Mesenchymal stem cell (in vitro differentiated cells and primary cell): ENCODE data around the gene STEAP3.
A peak's percentile ranks its signal among the peaks of the same experiment; 100 is the strongest.

Experiments
- DNase-seq: peaks from one replicate; pipeline ENCODE4 v3.0.0-alpha.2; 2013
- H2AFZ ChIP-seq: one replicate; pipeline ENCODE4 v1.6.1; 2013; ENCODE audit warnings: low read depth, mild to moderate bottlenecking, control low read depth, inconsistent platforms, low read length, moderate library complexity
- H2AK5ac ChIP-seq: 2 replicates; pipeline ENCODE4 v1.6.1; 2013; ENCODE audit warnings: low read length, moderate library complexity, mild to moderate bottlenecking, inconsistent platforms; ENCODE audit not compliant: severe bottlenecking
- H2BK120ac ChIP-seq: one replicate; pipeline ENCODE4 v1.6.1; 2013; ENCODE audit warnings: low read depth, mild to moderate bottlenecking, inconsistent platforms, low read length, moderate library complexity
- H2BK12ac ChIP-seq, 2 experiments: one replicate each; pipeline ENCODE4 v1.6.1; 2013; ENCODE audit warnings: inconsistent platforms in 2 of 2, low read length in 2 of 2, mild to moderate bottlenecking in 2 of 2, moderate library complexity in 2 of 2, control low read depth in 1 of 2
- H2BK15ac ChIP-seq: one replicate; pipeline ENCODE4 v1.6.1; 2013; ENCODE audit warnings: mild to moderate bottlenecking, low read depth, inconsistent platforms; ENCODE audit not compliant: poor library complexity, severe bottlenecking
- H2BK5ac ChIP-seq: 2 replicates; pipeline ENCODE4 v1.6.1; 2013; ENCODE audit warnings: low read depth, mild to moderate bottlenecking, low read length, control low read depth, inconsistent platforms; ENCODE audit not compliant: poor library complexity, severe bottlenecking
- H3K14ac ChIP-seq, 2 experiments: one replicate each; pipeline ENCODE4 v1.6.1; 2013; ENCODE audit warnings: inconsistent platforms in 2 of 2, low read length in 2 of 2, control low read depth in 1 of 2, mild to moderate bottlenecking in 1 of 2, moderate library complexity in 1 of 2
- H3K18ac ChIP-seq, 2 experiments: one replicate each; pipeline ENCODE4 v1.6.1; 2013; ENCODE audit warnings: inconsistent platforms in 2 of 2, low read length in 2 of 2, control low read depth in 1 of 2, low read depth in 1 of 2, mild to moderate bottlenecking in 1 of 2
- H3K23ac ChIP-seq, 2 experiments: one replicate each; pipeline ENCODE4 v1.6.1; 2013; ENCODE audit warnings: inconsistent platforms in 2 of 2, low read length in 2 of 2, mild to moderate bottlenecking in 2 of 2, moderate library complexity in 2 of 2, control low read depth in 1 of 2
- H3K27ac ChIP-seq: 2 replicates; pipeline ENCODE4 v1.5.1; 2013; ENCODE audit warnings: mild to moderate bottlenecking, moderate library complexity, low read length, control low read depth, inconsistent platforms; ENCODE audit not compliant: poor library complexity, severe bottlenecking
- H3K27me3 ChIP-seq, 2 experiments: 2 replicates each; pipeline versions ENCODE4 v1.6.1 to v1.7.0; 2013; ENCODE audit warnings: low read length in 2 of 2, mild to moderate bottlenecking in 2 of 2, moderate library complexity in 2 of 2, control low read depth in 1 of 2, inconsistent platforms in 1 of 2; ENCODE audit not compliant: control insufficient read depth in 1 of 2, insufficient read depth in 1 of 2
- H3K36me3 ChIP-seq, 2 experiments: 2 replicates each; pipeline versions ENCODE4 v1.6.1 to v1.7.0; 2013; ENCODE audit warnings: low read length in 2 of 2, control low read depth in 1 of 2, inconsistent platforms in 1 of 2, low read depth in 1 of 2, mild to moderate bottlenecking in 1 of 2; ENCODE audit not compliant: insufficient read depth in 2 of 2, control insufficient read depth in 1 of 2
- H3K4ac ChIP-seq, 2 experiments: one replicate each; pipeline ENCODE4 v1.6.1; 2013; ENCODE audit warnings: inconsistent platforms in 2 of 2, low read length in 2 of 2, mild to moderate bottlenecking in 2 of 2, moderate library complexity in 2 of 2, control low read depth in 1 of 2, low read depth in 1 of 2
- H3K4me1 ChIP-seq: 2 replicates; pipeline ENCODE4 v1.6.1; 2013; ENCODE audit warnings: low read depth, low read length, control low read depth; ENCODE audit not compliant: control insufficient read depth, insufficient read depth
- H3K4me2 ChIP-seq: 2 replicates; pipeline ENCODE4 v1.6.1; 2013; ENCODE audit warnings: low read length, mild to moderate bottlenecking, inconsistent platforms; ENCODE audit not compliant: poor library complexity, severe bottlenecking
- H3K4me3 ChIP-seq, 2 experiments: 2 replicates each; pipeline versions ENCODE4 v1.5.1 to v1.7.0; 2013; ENCODE audit warnings: low read length in 2 of 2, mild to moderate bottlenecking in 2 of 2, control low read depth in 1 of 2, low read depth in 1 of 2; ENCODE audit not compliant: insufficient read depth in 1 of 2
- H3K79me1 ChIP-seq: replicated peaks from 2 replicates; pipeline ENCODE4 v1.6.1; 2013; ENCODE audit warnings: mild to moderate bottlenecking, control low read depth, low read length, inconsistent platforms; ENCODE audit not compliant: poor library complexity, severe bottlenecking
- H3K9ac ChIP-seq: 2 replicates; pipeline ENCODE4 v1.7.0; 2013; ENCODE audit warnings: mild to moderate bottlenecking, low read length, moderate library complexity
- H3K9me3 ChIP-seq: 2 replicates; pipeline ENCODE4 v1.7.0; 2013; ENCODE audit warnings: mild to moderate bottlenecking, low read length; ENCODE audit not compliant: control insufficient read depth
- H4K8ac ChIP-seq: one replicate; pipeline ENCODE4 v1.6.1; 2013; ENCODE audit warnings: inconsistent platforms, mild to moderate bottlenecking, low read length, moderate library complexity
- H4K91ac ChIP-seq: one replicate; pipeline ENCODE4 v1.6.1; 2013; ENCODE audit warnings: mild to moderate bottlenecking, low read length, inconsistent platforms
- WGBS: methylation state at CpG from one replicate; pipeline ENCODE4 v1.1.7; 2013; ENCODE audit warnings: mixed read lengths; 5-methylcytosine and 5-hydroxymethylcytosine counted together

The STEAP3 gene

DNA sequence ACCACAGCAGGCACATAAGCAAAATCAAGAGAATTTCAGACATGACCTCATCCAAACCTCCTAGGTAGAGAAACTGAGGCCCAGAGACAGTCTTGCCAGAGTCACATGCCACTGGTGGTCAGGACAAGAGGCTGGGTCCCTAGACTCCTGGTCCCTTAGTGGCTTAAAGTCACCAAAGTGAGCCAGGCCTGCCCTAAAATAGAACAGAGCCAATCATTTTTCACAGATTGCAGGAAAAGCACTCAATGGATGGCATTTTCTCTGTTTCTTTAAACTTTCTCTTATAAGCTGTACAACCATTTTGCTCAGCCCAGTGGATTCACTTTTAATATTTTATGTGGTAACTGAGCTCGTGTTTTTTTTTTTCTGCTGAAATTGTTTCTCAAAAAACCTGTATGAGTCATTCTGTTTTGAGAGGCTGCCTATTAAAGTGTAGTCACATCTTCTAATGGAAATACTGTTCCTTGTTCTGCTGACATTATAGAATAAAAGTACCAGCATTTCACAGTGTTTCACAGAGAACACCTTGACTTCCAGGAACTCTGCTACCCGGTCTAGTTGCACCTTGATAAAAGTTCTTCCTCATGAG lies 29.6 kb downstream of the STEAP3 start:
- Histone ChIP-seq H3K18ac (peak overlapping the region; percentile 6 to 75), H2BK15ac (no peak overlapping the region), H3K27ac (peak overlapping the region; percentile 98), H3K79me1 (peaks cover 33% of the 10 kb centered on the region), H2BK120ac (peak overlapping the region; percentile 86), H3K23ac (no peak overlapping the region), H3K4me3 (peak overlapping the region in 1 of 2 experiments; percentile 7), H3K4ac (peak overlapping the region; percentile 60 to 97), H3K27me3 (no peaks in the 10 kb centered on the region), H3K9ac (peak overlapping the region; percentile 76), H3K4me2 (no peak overlapping the region), H3K9me3 (no peaks in the 10 kb centered on the region), H3K36me3 (peaks cover 37 to 58% of the 10 kb centered on the region in 2 experiments), H3K4me1 (peaks cover 66% of the 10 kb centered on the region), H4K8ac (no peak overlapping the region), H3K14ac (no peak overlapping the region), H4K91ac (no peak overlapping the region), H2BK12ac (peak overlapping the region in 1 of 2 experiments; percentile 83), H2AK5ac (peak overlapping the region; percentile 99), H2BK5ac (peak overlapping the region; percentile 79), H2AFZ (no peak overlapping the region)
- peak; percentile 72 for DNase-seq
- WGBS, result 76% methylated on average over 1 of the region's 2 CpGs

DNA sequence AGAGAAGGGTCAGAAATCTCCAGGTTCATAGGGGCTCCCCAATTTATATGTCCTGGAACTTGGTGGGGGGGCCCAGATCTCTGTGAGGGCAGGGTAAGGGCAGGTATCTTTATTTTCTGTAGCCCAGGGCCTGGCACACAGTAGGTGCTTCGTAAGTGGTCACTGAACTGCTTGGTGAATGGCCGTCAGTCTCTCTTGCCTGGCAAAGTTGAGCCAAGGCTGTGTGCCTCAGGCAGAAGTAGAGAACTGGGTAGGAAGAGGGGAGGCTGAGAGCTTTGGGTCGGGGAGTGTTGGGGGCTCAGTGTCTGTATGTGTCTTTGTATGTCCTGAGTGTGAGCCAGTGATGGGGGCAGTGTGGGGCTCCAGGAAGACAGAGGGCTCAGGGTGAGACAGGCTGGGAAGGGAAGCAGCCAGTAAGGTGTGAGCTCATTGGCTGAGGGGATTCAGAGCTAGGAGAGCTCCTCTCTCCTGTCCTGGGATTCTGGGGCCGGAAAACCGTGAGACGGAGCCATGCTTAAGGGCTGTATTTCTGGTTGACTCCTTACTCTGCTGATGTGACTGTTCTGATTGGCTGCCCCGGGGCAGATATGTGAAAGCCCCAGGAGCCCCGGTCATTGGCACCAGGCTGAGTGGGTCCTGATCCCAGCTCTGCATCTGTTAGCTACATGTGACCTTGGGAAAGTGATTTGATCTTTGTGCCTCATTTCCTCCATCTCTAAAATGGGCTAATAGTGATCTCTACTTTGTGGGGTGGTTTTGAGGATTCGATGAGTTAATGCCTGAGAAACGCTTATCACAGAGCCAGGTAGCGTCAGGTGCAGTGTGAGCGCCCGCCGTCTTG lies 30.3 kb downstream of the STEAP3 start:
- peak overlapping the region; percentile 98 for H3K27ac ChIP-seq
- WGBS, result 96% methylated on average over 14 of the region's 14 CpGs

GRCh38 chr2:119254601-119255080 lies 31.0 kb downstream of the STEAP3 start:
- H3K36me3 ChIP-seq, result peaks cover 26 to 45% of the 10 kb centered on the region in 2 experiments
- no peak overlapping the region for H3K4me2 ChIP-seq
- H3K79me1 ChIP-seq, result peaks cover 26% of the 10 kb centered on the region
- H4K91ac ChIP-seq, result peak overlapping the region; percentile 48
- no peak for DNase-seq
- H2BK15ac ChIP-seq, result peak overlapping the region; percentile 49
- peak overlapping the region; percentile 74 for H2BK5ac ChIP-seq
- peaks cover 60% of the 10 kb centered on the region for H3K4me1 ChIP-seq
- WGBS, result 96% methylated on average over 10 of the region's 10 CpGs
- peak overlapping the region; percentile 53 to 69 for H3K4ac ChIP-seq
- H3K9me3 ChIP-seq, result no peaks in the 10 kb centered on the region
- H3K9ac ChIP-seq, result no peak overlapping the region
- peak overlapping the region; percentile 98 for H3K27ac ChIP-seq
- H2AK5ac ChIP-seq, result peak overlapping the region; percentile 99
- peak overlapping the region; percentile 64 for H4K8ac ChIP-seq
- H2BK12ac ChIP-seq, result peak overlapping the region; percentile 93 to 99
- peak overlapping the region; percentile 6 to 79 for H3K18ac ChIP-seq
- peak overlapping the region in 1 of 2 experiments; percentile 62 for H3K14ac ChIP-seq
- H2BK120ac ChIP-seq, result no peak overlapping the region
- H3K27me3 ChIP-seq, result no peaks in the 10 kb centered on the region
- no peak overlapping the region for H2AFZ ChIP-seq
- H3K23ac ChIP-seq, result no peak overlapping the region
- H3K4me3 ChIP-seq, result no peak overlapping the region

More for the DNA sequence above, 30.3 kb downstream of the STEAP3 start:
- Histone ChIP-seq H3K18ac (peak overlapping the region; percentile 49 to 79), H3K4me2 (no peak overlapping the region), H4K91ac (peak overlapping the region; percentile 74), H2BK5ac (peak overlapping the region; percentile 79), H3K27me3 (no peaks in the 10 kb centered on the region), H2BK12ac (peak overlapping the region; percentile 93 to 99), H2AFZ (no peak overlapping the region), H2BK15ac (peak overlapping the region; percentile 80), H3K4ac (peak overlapping the region; percentile 60 to 97), H4K8ac (peak overlapping the region; percentile 49), H3K36me3 (peaks cover 32 to 51% of the 10 kb centered on the region in 2 experiments), H2AK5ac (peak overlapping the region; percentile 99), H3K4me3 (no peak overlapping the region), H3K23ac (no peak overlapping the region), H2BK120ac (peak overlapping the region; percentile 86), H3K79me1 (peaks cover 30% of the 10 kb centered on the region), H3K9ac (peak overlapping the region; percentile 76), H3K9me3 (no peaks in the 10 kb centered on the region), H3K4me1 (peaks cover 61% of the 10 kb centered on the region), H3K14ac (peak overlapping the region in 1 of 2 experiments; percentile 62)
- no peak for DNase-seq
